ENCODE data around the gene DOK3. TPM values are rescaled to one million over a fixed set of nuclear protein-coding genes. Genes with fewer than 3 reads are reported as not detected.

The DOK3 gene
- total and polyA plus RNA-seq, 2 of the 13 experiments (the other 11 are each of a cell fraction or from before 2014, with no cell fraction given), result 1.4 to 1.5 TPM

- H2AFZ ChIP-seq (ENCODE audit: low read length), result no peak overlapping the region
- no peaks in the 10 kb centered on the region for H3K9me3 ChIP-seq (ENCODE audit: low read length)
- peaks cover 17% of the 10 kb centered on the region for H3K4me1 ChIP-seq (ENCODE audit: insufficient read depth, low read length)
- ChIA-PET CTCF (ENCODE audit: low intra/inter-chr PET ratio, low total read pairs) (no interaction called here), POLR2A (no interaction called here)
- no TSS peak for BruUV-seq (replicated peaks)
- peaks cover 3% of the 10 kb centered on the region for H3K79me2 ChIP-seq (ENCODE audit: insufficient read depth, low read length)
- no peak overlapping the region for H3K4me2 ChIP-seq (ENCODE audit: low read depth, low read length)
- ATAC-seq (no peak), FAIRE-seq (no peak), DNase-seq (ENCODE audit: low spot score) (no peak)
- 86% methylated on average over 1 of the region's 2 CpGs for WGBS (ENCODE audit: low lambda C conversion rate)
- TF ChIP-seq HMG20A (CRISPR knock-in tag; IDR thresholded peaks at IDR 0.05; ENCODE audit: borderline replicate concordance) (no peak), THAP7 (CRISPR knock-in tag; IDR thresholded peaks at IDR 0.05) (no peak), ZNF33A (CRISPR knock-in tag; IDR thresholded peaks at IDR 0.05; ENCODE audit: borderline replicate concordance) (no peak), MXD4 (CRISPR knock-in tag; IDR thresholded peaks at IDR 0.05) (no peak), ZNF430 (CRISPR knock-in tag; IDR thresholded peaks at IDR 0.05) (no peak), EHMT2 (IDR thresholded peaks at IDR 0.05; ENCODE audit: borderline replicate concordance, low read depth, low read length) (no peak), ATRX (CRISPR knock-in tag; IDR thresholded peaks at IDR 0.05; ENCODE audit: borderline replicate concordance) (no peak), ATF5 (CRISPR knock-in tag; IDR thresholded peaks at IDR 0.05; ENCODE audit: low read depth) (no peak), WIZ (CRISPR knock-in tag; IDR thresholded peaks at IDR 0.05) (no peak), MIXL1 (CRISPR knock-in tag; IDR thresholded peaks at IDR 0.05) (no peak), MYNN (CRISPR knock-in tag; IDR thresholded peaks at IDR 0.05; ENCODE audit: low read depth) (no peak), SNRNP70 (IDR thresholded peaks at IDR 0.05; ENCODE audit: low read depth, low read length) (no peak), STAT5B (CRISPR knock-in tag; IDR thresholded peaks at IDR 0.05) (no peak)
- no peak overlapping the region for H3K27ac ChIP-seq (ENCODE audit: extremely low read length, insufficient read depth, low read length)
- H3K4me3 ChIP-seq (replicated peaks in 1 of 3; ENCODE audit: insufficient read depth in 1 of 3, low read depth in 2 of 3, low read length in 3 of 3), result no peak overlapping the region
- intact Hi-C loops (cut with micrococcal nuclease; ENCODE audit: unreplicated experiment), result no loop called here
- no peak overlapping the region for H3K9ac ChIP-seq (ENCODE audit: insufficient read depth, low read depth, low read length)
- H4K20me1 ChIP-seq (ENCODE audit: insufficient read depth, low read length), result peaks cover 9% of the 10 kb centered on the region; the same call in 1 of the 2 replicates
- in situ Hi-C loops (cut with HindIII; ENCODE audit: extremely low pct_ligation_motif_present, low pct_unique_long_range_greater_than_20kb), result loop anchor here (25.0 kb wide), 1 partner anchor 356 kb away; no protein-coding TSS in a partner anchor
- peaks cover 3 to 16% of the 10 kb centered on the region in 2 experiments; a peak in 3 of 5 replicates for H3K36me3 ChIP-seq (replicated peaks in 1 of 2; ENCODE audit: control insufficient read depth in 1 of 2, insufficient read depth in 2 of 2, low read length in 2 of 2)
- H3K27me3 ChIP-seq (ENCODE audit: control insufficient read depth in 1 of 2, insufficient read depth in 2 of 2, low read length in 2 of 2), result no peaks in the 10 kb centered on the region
Observed at GRCh38 chr5:177468329-177468684, 41.3 kb downstream of the DOK3 start.
